Stimulated activated naive CD8-positive, alpha-beta T cell treated with anti-CD3 and anti-CD28 coated beads, Interleukin-15, Interleukin-2, amounts not matched to agents 100 U/mL and 50 U/mL, for 24 hours (primary cell): Measurements from ENCODE around the gene CEP162.
"Not testable (repeated sequence)": the region's sequence is repeated elsewhere in the genome, so short reads cannot be mapped to it uniquely, and the experiment has no call there.

Experiments used
- ATAC-seq: fragments of 150-1000 bp; cut with Tn5 transposase; one replicate; pipeline ENCODE4 v1.10.0; 2021
- DNase-seq: peaks from one replicate; pipeline ENCODE4 v3.0.0; 2021

The CEP162 gene

GRCh38 chr6:84224251-84224650, 3.2 kb downstream of the CEP162 start:
- ATAC-seq (no peak), DNase-seq (no peak)

GRCh38 chr6:84223608-84224007, 3.8 kb downstream of the CEP162 start:
- not testable (repeated sequence) for ATAC-seq, DNase-seq

- DNase-seq (no peak), ATAC-seq (no peak)
Measured at GRCh38 chr6:84222426-84222825, 5.0 kb downstream of the CEP162 start.

- no peak for ATAC-seq
- DNase-seq: no peak
Measured at GRCh38 chr6:84220809-84221409, 6.5 kb downstream of the CEP162 start.

- DNase-seq (no peak), ATAC-seq (no peak)
Measured at GRCh38 chr6:84218091-84218490, 9.4 kb downstream of the CEP162 start.

- ATAC-seq: no peak
- no peak for DNase-seq
Measured at GRCh38 chr6:84213217-84213616, 14.2 kb downstream of the CEP162 start.

- DNase-seq (no peak), ATAC-seq (no peak)
Measured at GRCh38 chr6:84204011-84204410, 23.4 kb downstream of the CEP162 start.

GRCh38 chr6:84199987-84200386, 27.5 kb downstream of the CEP162 start:
- DNase-seq, ATAC-seq: not testable (repeated sequence)

GRCh38 chr6:84197708-84198107, 29.7 kb downstream of the CEP162 start:
- no peak for ATAC-seq

GRCh38 chr6:84193114-84193708, 34.2 kb downstream of the CEP162 start:
- DNase-seq: no peak
- ATAC-seq: peak; percentile 36

More at GRCh38 chr6:84197708-84198107, 29.7 kb downstream of the CEP162 start:
- no peak for DNase-seq

GRCh38 chr6:84191802-84192201, 35.6 kb downstream of the CEP162 start:
- no peak for DNase-seq
- no peak for ATAC-seq

- not testable (repeated sequence) for ATAC-seq
Measured at GRCh38 chr6:84189356-84189755, 38.1 kb downstream of the CEP162 start.

GRCh38 chr6:84183430-84183829, 44.0 kb downstream of the CEP162 start:
- DNase-seq (no peak), ATAC-seq (no peak)

More at GRCh38 chr6:84189356-84189755, 38.1 kb downstream of the CEP162 start:
- DNase-seq: not testable (repeated sequence)

- DNase-seq (no peak), ATAC-seq (no peak)
Measured at GRCh38 chr6:84182001-84182400, 45.4 kb downstream of the CEP162 start.

GRCh38 chr6:84177241-84177640, 50.2 kb downstream of the CEP162 start:
- DNase-seq: no peak
- no peak for ATAC-seq

GRCh38 chr6:84172574-84172973, 54.9 kb downstream of the CEP162 start:
- no peak for ATAC-seq
- no peak for DNase-seq

GRCh38 chr6:84172080-84172479, 55.4 kb downstream of the CEP162 start:
- DNase-seq (no peak), ATAC-seq (no peak)

- DNase-seq (no peak), ATAC-seq (no peak)
Measured at GRCh38 chr6:84167457-84167856, 60.0 kb downstream of the CEP162 start.

- DNase-seq (no peak), ATAC-seq (no peak)
Measured at GRCh38 chr6:84166395-84166794, 61.0 kb downstream of the CEP162 start.

- ATAC-seq: not testable (repeated sequence)
Measured at GRCh38 chr6:84164328-84164727, 63.1 kb downstream of the CEP162 start.

GRCh38 chr6:84161190-84161589, 66.3 kb downstream of the CEP162 start:
- no peak for DNase-seq
- no peak for ATAC-seq

More at GRCh38 chr6:84164328-84164727, 63.1 kb downstream of the CEP162 start:
- DNase-seq: not testable (repeated sequence)

- ATAC-seq (no peak), DNase-seq (no peak)
Measured at GRCh38 chr6:84156306-84156705, 71.1 kb downstream of the CEP162 start.

GRCh38 chr6:84151669-84152068, 75.8 kb downstream of the CEP162 start:
- ATAC-seq (no peak), DNase-seq (no peak)

GRCh38 chr6:84150705-84151104, 76.7 kb downstream of the CEP162 start:
- DNase-seq (no peak), ATAC-seq (peak; percentile 57)
